GM18951 (cell line): ENCODE measurements around the gene NAT14.
A peak's percentile ranks its signal among the peaks of the same experiment; 100 is the strongest.

ENCODE experiments used
- POLR2A ChIP-seq: IDR thresholded peaks from 4 replicates; pipeline ENCODE4 v1.6.1; 2011; ENCODE audit warnings: mild to moderate bottlenecking; ENCODE audit not compliant: insufficient read length, insufficient read depth; ENCODE audit errors: extremely low read depth
- in situ Hi-C: fragments of 300-500 bp; cut with MboI; formaldehyde crosslinking; loops from one replicate; pipeline ENCODE4 v1.12.0; 2022; ENCODE audit warnings: low sequenced_read_pairs, mixed read lengths, inconsistent platforms; ENCODE audit not compliant: unreplicated experiment

NAT14 gene, protein sequence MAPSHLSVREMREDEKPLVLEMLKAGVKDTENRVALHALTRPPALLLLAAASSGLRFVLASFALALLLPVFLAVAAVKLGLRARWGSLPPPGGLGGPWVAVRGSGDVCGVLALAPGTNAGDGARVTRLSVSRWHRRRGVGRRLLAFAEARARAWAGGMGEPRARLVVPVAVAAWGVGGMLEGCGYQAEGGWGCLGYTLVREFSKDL

DNA sequence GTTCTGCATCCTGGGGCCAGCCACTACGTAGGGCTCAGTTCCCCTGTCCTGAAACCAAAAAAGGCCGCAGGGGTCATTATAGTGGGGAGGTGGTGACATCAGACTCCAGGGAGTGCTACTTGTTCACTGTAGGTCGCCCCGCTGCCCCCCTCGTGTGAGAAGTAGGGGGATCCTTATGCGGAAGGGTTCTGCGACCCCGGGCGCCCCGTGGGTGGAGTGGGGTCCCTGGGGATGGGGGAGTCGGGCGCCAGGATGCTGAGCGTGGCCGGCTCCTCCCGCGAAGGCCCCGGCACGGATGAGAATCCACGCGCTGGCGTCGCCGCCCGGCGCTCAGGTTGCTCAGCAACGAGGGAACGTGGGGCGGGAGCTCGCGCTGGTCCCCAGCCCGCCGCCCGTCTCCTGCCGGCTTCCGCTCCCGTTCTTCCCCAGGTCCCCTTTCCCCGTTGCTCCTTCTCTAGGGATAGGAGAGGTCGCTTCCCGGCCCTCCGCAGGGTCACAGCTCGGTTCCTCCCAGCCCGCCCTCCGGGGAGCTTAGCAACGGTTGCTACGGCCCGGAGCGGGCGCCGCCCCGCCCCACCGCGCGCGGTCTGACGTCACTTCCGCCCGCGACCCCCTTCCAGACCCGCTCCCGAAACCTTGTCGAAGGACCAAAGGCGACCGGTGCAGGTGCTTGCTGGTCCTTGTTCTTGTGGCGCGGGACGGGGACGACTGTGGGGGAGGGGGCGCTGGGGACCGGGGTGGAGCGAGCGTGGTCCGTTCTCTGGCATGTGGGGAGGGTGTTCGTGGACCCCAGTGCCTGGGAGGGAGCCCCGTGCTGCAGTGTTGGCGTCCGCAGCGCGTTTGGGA is at the start of gene NAT14:
Gene NAT14, plus strand, starts transcription at position 596 of the 846 bp plus-strand sequence. CDS start 521 bp downstream, outside the sequence.
- peak; percentile 41 for TF ChIP-seq POLR2A
- in situ Hi-C loops: no loop called here

DNA sequence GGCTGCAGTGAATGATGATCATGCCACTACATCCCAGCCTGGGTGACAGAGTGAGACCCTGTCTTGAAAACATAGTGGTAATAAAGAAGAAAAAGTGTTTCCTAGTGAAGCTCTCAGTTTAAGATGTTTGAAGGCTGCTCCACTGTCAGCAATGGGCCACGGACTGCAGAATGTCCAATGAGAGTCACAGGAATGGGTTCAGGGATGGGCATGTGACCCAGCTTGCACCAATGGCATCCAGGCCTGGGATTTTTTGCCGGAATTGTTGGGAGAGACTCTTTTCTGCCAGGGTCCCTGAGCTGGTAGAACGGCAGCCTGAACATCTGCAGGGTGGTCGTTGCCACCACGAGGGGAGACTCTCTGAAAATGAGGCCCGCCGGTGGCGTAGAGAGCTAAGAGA is 48.1 kb upstream of the NAT14 start:
- TF ChIP-seq POLR2A: no peak
- in situ Hi-C loops: no loop called here

DNA sequence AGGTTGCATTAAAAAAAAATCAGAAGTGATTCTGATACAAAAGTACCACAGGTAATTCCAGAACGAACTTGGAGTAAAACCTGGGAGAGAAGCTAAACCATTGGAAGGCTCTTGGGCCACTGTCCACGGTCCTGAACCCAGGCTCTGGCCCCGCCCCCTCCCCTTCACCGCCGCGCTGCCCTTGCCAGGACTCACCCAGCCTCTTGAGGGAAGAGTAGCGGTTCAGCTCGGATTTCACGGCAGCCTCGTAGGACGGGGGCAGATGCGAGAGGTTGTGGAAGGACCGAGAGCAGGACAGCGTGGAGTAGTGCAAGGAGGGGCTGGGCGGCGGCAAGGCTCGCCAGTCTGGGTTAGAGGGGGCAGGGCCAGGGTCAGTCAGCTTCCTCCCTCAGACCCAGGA is 47.6 kb upstream of the NAT14 start:
- in situ Hi-C loops: no loop called here
- TF ChIP-seq POLR2A: no peak

DNA sequence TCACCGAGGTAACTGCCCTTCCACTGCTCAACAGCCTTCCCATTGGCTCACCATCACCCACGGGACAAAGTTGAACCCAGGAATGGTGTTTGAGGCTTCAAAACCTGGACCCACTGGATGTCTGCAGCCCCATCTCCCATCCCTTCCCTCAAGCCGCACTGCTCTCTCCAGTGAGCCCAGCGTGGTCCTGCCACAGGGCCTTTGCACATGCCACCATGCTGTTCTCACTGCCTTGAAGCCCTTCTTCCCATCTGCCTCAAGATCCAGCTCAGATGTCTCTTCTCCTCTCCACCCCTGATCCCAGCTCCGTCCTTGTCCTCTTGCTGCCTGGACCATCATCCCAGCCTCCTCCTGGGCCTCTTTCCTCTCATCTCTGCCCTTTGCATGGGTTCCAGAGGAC is 45.9 kb upstream of the NAT14 start:
- no peak for TF ChIP-seq POLR2A
- in situ Hi-C loops: no loop called here

DNA sequence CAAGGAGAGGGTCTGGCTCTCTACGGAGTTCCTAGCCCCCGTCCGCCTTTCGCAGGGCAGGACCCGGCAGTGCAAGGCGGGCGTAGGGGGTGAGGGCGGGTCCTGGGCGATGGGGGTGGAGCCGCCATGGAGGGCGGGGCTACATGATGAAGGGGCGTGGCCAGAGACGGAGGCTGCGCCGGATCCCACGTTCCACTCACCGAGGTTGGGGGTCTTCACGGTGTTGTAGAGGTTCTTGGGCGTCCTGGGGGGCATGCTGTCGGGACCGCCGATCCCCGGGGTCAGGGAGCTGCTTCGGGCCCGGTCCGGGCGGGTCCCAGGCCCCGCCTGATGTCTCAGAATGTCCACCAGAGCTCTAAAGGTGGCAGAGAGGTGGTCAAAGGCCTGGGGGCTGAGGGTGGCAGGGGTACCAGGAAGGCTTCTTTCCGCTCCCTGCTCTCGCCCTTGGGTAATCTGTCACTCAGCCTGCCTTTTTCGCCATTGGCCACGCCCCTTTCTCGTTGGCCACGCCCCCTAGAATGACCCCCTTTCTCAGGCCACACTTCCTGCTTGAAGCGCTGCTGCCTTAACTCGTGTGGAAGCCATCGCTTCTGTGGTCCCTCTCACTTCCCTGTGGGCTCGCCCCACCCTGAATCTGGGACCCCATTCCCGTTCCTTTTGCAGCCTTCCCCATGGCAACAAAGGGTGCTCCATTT is 44.4 kb upstream of the NAT14 start:
- in situ Hi-C loops: no loop called here
- no peak for TF ChIP-seq POLR2A

DNA sequence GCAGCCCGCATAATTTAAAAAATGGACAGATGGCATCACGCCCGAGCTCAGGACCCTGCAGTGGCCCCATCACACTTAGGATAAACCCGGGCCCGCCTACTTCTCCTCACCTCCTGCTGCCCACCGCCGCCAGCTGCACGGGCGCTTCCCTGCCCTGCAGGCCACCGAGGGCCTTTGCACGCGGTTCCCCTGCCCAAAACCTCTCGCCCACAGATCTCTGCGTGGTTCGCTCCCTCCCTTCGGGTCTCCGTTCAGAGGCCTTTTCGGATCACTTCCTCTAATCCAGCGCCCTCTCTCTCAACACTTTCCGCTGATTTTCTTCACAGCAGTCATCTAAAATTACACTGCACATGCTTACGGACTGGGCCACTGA is 43.7 kb upstream of the NAT14 start:
- no peak for TF ChIP-seq POLR2A
- in situ Hi-C loops: no loop called here

DNA sequence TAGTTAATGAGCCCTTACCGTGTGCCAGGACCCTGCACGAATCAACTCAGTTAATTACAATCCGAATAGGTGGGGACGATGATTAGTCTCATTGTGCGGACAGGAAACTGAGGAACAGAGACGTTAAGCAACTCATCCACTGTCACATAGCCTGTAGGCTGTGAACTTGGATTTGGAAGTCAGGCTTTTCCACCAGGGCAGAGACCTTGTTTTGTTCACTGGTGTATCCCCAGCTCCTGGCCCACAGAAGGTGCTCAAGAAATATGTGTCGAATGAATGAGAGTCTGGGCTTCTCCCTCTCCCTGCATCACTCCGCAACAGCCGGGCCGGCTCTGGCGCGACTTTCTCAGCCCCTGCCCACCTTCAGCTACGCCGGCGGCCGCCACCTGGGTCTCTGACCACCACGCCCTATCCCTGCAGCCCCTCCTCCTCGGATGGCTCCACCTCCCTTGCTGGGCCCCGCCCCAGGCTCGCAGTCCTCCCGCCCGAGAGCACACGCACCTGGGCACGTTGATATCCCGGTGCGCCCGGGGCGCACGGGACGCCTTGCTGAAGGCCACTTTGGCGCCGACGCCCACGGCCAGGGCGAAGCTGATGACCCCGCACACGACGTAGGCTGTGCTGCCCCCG is 43.2 kb upstream of the NAT14 start:
- no peak for TF ChIP-seq POLR2A
- in situ Hi-C loops: no loop called here

DNA sequence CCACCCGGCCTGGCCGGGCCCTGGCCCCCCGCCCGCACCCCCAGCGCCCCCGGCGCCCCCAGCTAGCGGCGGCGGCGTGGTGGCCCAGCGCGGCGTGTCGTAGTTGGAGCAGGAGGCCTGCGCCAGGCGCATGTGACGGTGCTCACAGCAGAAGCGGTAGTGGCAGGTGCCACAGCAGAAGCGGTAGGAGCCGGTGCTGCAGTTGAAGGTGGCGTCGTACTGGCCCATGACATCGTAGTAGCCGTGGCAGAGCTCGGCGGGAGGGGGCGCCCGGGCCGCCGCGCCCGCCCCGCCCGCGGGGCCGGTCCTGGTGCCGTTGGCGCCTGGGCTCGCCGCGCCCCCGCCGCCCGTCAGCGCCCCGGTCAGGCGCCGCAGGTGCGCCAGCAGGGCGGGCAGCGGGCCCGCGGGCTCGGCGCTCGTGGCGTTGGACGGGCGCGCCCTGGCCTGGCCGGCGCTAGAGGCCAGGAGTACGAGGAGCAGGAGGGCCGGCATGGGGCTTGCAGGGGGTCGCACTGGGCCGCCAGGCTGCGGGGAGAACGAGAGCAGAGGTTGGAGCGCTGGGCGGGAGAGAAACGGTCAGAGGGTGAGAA is 42.5 kb upstream of the NAT14 start:
- in situ Hi-C loops: no loop called here

DNA sequence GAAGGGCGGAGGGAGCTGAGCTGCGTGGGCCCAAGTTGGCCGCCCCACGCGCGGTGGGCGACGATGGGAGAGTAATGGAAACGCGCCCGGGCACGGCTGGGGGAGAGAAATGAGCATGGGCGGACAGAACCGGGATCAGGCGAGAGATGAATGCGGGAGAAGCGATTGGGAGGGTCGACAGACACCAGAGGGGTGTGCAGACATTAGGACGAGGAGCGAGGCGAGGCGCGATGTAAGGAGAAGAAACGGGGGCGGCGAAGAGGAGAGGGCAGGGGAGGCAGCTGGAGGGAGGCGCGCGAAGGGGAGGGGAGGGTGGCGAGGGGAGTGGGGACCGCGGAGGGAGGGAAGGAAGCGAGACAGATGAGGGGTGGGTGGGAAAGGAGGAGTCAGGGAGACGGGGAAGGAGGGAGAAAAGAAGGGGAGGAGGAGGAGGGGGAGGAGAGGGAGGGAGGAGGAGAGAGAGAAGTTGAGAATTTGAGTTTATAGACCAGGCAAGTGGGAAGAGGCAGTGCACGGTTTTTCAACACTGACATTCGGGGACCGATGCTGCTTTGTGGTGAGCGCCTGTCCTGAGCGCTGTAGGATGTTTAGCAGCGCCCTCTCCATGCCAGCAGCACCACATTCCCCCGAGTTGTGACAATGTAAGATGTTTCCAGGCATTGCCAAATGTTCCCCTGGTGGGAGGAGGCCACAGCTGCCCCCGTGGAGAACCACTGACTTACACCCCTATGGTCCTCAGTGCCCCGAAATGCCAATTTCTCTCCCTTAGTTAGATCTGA is 41.8 kb upstream of the NAT14 start, which contains the start of gene SHISA7:
Gene SHISA7, minus strand, starts transcription at position 256 of the 779 bp plus-strand sequence. CDS start 437 bp downstream, outside the sequence.
- no peak for TF ChIP-seq POLR2A
- in situ Hi-C loops: no loop called here

More for the DNA sequence above, 42.5 kb upstream of the NAT14 start:
- no peak for TF ChIP-seq POLR2A

DNA sequence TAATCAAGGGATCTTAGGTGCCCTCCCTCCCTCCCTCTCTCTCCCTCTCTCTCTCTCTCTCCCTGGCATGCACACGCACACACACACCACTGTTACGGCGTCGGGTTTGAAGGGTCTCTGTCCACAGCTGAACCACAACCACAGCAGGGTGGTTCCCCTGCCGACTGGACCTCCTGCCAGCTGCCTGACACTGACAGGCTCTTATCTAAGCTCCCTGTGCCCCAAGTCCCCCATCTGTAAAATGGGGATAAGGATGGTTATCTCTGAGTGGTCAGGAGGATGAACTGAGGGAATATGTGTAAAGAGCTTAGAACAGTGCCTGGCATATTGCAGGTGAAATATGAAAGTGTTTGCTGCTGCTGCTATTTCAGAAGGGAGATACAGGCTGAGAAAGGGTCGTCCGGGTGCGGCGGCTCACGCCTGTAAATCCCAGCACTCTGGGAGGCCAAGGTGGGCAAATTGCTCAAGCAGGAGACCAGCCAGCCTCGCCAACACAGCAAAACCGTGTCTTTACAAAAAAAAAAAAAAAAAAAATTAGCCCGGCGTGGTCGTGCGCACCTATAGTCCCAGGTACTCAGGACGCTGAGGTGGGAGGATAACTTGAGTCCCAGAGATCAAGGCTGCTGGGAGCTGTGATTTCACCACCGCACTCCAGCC is 41.0 kb upstream of the NAT14 start:
- TF ChIP-seq POLR2A: no peak

DNA sequence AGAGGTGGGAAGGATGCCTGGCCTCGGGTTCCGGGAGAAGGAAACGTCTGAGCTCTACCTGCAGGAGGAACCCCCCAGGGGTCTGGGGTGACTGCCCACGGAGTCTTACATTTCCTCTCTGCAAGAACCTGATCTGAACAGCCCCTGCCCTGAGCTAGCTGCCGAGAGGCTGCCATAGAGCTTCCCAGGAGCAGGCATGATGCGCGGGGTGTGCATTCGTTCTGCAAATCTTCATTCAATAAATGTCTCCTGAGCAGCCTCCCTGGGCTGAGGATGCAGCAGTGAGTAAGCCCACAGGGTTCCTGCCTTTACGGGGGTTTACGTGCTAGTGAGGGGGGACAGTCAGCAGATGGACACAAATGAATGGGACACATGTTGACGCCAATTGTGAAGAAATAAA is 40.3 kb upstream of the NAT14 start:
- in situ Hi-C loops: no loop called here
- TF ChIP-seq POLR2A: no peak

More for the DNA sequence above, 41.0 kb upstream of the NAT14 start:
- in situ Hi-C loops: no loop called here
